Iris pigment epithelial cell (primary cell): ENCODE measurements around the gene CXCL10.
"Not testable (repeated sequence)": the region's sequence is repeated elsewhere in the genome, so short reads cannot be mapped to it uniquely, and the experiment has no call there.

Source experiments
- DNase-seq: peaks from one replicate; pipeline ENCODE4 v3.0.0-alpha.2; 2011; ENCODE audit warnings: low read depth

The CXCL10 gene

DNA sequence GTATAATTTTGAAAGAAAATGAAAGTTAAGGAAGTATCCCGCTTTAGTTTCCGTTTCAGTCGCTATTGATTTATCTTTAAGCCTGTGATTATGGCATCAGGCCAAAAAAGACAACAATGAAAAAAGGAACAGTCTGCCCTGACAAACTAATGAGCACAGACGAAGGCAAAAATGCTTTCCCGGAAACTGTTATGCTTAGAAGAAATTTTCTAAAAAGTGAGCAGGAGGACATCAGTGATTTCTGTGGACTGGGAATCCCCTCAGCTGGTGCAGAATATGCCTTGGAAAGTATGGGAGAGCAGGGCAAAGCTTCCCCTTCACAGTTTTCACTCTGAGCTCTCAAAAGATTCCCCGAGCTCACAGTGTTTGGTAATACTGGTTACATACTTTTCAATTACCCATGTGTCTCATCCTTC, 5.1 kb upstream of the CXCL10 start:
- DNase-seq = peak; percentile 16

DNA sequence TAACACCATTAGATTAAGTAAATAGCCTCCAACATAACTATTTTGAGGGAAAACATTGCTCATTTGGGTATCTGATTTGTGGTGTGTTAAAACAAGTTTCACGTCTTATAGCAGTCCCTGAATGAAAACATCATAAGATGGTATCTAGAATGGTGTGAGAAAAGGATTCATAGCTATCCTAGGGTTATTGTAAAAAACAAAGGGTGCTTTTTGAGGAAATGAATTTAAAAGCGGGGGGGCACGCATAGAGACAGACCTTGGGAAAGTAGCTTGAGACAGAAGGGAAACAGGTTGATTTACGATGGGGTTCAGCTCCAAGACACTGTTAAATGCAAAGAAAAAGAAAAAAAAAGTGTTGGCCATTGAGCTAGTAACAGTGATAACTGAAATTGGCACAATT, 768 bp upstream of the CXCL10 start:
- no peak for DNase-seq

DNA sequence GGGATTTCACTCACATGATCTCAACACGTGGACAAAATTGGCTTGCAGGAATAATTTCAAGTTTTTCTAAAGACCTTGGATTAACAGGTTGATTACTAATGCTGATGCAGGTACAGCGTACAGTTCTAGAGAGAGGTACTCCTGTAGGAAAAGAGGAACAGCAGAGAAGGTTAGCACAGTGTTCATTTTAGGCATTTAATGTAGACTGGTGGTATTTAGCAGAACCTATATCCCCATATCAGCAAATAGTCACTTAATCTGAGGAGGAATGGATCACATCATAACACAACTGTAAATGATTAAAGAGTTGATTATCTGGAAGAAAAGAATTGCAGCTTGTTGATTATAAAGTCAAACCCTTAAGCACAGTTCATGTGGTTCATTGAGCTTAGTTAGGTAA, 620 bp downstream of the CXCL10 start:
- no peak for DNase-seq

DNA sequence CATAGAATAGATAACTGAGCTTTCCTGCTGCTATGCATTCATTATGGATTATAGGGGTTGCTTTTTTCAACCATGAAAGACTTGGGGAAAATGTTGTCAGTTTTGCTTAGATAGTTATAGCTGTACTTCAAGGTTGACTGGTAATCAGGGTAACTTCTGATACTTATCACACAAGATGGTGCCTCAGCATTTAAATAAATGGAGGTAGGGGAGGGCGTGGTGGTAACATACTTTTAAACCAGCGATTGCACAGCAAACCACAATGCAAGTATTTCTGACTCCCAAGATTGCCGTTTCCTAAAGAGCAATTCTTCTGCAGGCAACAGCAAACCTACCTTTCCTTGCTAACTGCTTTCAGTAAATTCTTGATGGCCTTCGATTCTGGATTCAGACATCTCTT, 1.3 kb downstream of the CXCL10 start:
- DNase-seq = no peak

DNA sequence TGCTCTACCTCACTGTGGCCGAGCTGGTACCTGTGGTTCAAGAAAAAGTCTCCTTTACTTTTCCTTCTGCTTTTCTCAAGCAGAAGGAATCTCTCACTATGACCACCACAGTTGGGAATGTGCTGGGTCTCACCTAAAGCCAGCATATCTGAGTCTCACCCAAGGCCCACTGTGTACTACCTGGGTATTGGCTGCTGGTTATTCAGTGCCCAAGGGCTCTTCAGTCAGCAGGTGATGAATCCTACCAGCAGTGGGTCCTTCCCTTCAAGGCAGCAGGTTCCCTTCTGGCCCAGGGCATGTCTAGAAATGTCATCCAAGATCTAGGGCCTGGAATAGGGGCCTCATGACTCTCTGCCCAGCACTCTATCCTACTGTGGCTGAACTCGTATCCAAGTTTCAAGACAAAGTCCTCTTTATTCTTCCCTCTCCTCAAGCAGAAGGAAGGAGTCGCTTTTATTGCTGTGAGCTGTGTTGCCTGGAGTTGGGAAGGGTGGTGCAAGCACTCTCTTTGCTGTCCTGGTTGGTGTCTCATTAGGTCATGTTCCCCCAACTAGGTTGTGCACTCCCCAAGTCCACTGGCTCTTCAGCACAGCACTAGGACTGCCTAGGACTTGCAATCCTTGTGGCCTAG, 6.1 kb downstream of the CXCL10 start:
- no peak for DNase-seq

DNA sequence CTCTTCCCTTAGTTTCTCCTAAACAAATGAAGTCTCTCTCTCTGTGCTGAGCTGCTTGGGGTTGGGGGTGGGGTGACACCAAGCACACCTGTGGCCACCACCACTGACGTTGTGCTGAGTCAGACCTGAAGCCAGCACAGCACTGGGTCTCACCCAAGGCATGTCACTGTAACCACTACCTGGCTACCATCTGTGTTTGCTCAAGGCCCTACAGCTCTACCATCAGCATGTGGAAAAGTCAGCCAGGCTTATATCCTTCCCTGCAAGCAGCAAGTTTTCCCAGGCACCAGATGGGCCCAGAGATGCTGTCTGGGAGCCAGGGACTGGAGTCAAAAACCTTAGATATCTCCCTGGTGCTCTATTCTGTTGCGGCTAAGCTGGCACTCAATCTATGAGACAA, 6.9 kb downstream of the CXCL10 start:
- no peak for DNase-seq

DNA sequence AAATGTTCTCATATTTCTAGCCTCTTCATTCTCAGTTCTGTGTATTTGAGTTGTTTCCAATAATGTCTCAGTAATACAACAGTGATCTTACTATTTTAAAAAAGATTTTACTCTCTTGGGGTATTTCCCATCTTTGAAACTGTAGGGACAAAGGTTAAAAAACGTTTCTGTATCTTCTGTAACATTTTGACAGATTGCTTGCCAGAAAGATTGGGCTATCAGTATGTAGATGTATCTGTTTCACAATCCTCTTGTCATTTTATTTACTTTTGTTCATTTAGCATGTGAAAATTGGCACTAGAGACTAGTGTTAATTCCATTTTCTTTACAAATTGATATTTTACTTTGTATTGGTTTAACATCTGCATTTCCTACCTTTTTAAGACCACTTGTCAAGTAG, 9.8 kb downstream of the CXCL10 start:
- no peak for DNase-seq

DNA sequence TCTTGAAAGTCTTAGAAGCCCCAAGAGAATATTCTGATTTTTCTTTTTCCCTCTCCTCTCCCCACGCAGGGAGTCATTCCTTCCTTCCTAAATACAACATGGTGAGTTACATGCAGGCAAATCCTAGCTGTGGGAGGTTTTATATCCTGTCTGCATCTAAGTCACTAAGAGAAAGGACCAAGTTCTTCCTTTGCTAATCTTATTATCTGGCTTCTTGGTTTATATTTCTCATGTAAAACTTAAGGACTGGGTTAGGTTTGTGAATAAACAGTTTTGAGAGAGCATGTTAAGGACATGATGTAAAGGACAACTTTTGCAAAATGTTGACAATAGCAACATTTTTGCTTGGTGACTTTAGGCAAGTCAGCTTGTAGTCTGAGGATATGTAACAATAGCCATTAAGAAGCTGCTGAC, 10.9 kb downstream of the CXCL10 start:
- DNase-seq = peak; percentile 20

DNA sequence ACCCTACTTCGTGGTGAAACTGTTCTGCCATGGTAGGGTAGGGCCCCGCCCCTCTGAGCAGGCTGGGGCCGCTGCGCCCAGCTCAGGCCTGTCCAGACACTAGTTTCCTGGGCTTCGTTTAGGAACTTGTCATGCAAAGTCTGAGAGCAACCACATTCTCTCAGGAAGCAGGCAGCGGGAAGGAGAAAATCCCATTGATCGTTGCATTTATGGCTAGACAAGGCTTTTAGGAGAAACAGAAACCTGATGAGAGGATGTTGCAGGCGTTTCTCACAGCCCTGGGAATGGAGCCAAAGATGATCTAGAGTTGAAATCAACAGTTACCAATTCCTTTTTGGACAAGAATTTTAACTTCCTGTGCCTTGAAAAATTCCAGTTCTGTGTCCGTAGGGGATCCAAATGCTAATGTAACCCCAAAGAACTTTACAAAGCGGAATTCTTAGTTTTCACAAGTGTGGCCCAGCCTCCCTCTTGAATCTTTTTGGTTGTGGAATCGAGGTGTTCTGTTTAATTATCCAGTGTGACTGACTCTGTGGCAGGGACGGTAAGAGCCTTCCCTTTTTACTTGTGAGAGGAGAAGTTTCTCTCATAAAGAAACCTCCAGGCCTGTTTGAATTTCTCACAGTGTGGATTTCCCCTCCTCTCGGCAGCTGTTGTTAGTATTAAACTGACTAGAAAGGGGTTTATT, 11.5 kb downstream of the CXCL10 start:
- DNase-seq = peak; percentile 77

DNA sequence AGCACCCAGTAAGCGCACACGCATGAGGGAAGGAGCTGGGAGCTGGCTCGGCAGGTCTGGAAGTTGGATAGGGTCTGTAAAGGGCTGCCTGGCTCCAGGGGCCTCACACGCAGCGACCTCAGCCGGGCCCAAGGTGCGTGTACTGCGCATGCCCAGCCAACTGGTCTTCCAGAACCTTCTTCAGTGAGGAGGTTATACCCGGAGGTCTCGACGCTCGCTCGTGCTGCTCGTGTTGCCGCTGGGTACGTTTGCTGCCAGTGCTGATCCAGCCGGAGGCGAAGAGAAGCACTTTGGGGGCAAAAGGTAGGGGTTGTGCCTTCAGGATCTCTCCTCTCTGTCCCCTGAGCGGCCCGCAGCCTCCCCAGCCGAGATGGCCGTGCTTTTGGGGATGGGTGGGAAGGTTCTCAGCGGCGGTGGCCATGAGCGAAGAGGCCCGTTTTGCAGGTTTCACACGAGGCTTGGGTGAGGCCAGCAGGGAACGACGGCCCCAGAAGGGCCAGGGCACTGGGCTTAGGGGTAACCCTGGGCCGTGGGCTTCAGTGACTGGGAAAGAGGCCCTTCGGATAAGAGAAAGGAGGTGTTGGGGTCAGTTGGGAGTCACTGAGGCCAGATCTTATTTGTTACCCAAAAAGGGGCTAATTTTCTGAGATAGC, 12.2 kb downstream of the CXCL10 start:
- no peak for DNase-seq

DNA sequence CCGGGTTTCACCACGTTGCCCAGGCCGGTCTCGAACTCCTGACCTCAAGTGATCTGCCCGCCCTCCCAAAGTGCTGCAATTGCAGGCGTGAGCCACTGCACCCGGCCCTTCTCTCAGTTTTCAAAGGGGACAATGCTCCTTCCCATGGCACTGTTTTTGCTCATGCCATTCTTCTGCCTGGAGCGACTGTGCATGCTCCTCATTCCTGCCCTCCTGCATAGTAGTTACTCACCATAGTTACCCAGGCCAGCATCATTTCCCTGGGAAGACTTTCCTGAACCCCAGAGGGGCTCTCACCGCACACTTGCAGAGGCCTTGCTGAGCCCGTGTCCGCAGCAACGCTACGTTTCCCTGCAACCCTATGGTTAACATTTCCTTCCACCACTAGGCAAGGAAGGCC, 12.7 kb downstream of the CXCL10 start:
- no peak for DNase-seq

DNA sequence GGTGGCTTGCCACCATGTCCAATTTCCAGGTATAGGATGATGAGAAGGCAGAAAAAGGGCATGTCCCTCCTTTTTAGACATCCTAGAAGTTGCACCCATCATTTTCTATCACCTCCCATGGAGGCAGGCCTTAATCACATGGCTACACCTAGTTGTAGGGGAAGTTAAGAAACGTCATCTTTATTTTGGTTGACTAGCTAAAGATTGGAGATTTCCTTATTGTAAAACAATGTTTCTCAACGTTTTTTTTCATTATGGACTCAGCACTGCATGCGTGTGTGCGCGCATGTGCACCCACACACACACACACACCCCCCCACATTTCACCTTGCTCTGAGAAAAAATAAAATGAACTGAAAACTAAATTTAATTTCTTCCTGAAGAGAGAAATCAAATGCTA, 14.0 kb downstream of the CXCL10 start:
- DNase-seq = no peak

DNA sequence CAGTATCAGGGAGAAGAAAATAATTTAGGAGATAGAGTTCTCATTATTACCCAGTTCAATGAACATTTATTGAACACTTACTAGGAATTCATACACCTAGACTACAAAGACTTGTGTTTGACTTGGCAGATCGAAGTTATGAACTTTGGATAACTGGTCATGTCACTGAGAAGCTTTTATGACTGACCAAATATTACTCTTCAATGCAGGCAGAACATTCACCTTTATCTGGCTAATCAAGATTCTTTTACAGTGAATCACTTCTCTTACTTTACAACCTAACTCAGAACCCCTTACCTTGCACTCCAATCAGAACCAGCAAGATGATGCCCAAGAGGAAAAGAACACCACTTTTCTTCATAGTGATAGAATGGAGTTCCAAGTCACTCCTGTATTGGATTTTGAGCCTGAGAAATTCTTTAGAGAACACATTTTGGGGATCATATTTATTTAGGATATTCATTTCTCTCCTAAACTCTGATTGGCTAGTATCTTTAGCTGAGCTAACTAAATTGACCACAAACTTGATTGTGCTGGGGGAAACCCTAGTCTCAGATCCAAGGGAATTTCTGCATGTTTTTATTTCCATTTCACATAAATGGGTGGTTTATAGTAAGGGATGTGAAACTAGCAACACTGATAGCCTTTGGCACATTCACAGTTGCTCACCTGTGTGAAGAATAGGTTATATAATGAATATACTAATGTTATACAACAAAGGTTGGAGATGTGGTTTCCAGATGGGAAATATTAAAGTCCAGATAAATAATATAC, 16.0 kb downstream of the CXCL10 start, which contains the start of gene CXCL9:
Gene CXCL9 (minus strand): TSS at position 421 of the 774 bp plus-strand sequence. CDS start 60 bp downstream, at position 361.
- no peak for DNase-seq

DNA sequence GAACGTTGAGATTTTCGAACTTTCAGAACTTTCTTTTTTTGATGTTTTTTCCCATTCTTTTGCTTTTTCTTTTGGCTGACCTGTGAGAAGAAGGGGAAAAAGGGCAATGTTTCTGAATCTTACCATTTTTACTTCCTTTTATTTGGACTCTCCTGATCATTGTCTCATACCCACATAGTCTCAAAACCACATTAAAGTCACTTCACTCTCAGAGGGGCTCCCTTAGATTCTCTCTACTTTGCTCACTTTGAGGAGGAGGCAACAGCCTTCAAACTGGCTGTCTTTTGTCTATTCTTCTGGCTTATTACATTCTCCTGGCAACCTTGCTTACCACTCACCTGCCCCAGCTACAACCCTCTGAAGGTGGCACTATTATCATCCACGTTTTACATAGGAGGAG, 19.7 kb downstream of the CXCL10 start:
- no peak for DNase-seq

DNA sequence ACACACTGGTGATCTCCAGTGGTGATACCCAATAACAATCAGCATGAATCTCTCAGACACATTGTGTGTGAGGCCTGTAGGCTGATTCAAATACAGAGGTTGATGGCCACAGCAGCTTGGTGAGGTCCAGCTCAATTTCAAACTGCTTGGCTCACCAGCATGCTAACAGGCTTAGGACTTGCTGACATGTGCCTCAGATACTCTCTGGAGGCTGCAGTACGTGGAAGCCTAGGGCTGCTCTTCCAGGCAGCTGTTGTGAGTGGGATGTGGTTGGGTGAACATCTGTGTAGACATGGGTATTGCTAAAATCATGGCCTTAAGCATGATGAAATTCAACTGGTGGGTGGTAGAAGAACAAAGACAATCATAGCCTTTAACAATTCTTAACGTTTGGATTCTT, 20.3 kb downstream of the CXCL10 start:
- DNase-seq = no peak

DNA sequence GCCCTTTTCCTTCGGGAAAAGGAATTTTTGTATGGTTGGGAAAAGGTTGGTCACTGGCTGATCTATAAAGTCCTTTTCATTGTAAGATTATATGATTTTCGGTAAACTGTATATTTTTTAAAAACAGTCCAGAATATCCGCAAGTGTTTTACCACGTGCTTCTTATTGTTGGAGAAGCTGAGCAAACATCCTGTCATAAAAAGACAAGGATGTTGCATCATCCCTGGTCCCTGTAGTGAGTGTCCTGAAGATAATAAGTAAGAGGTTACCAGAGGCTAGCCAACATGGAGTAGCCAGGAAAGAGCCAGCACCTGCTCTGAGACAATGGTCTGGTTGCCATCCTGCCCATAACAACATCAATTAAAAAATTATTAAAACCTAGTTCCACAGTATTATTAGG, 21.1 kb downstream of the CXCL10 start:
- DNase-seq = peak; percentile 36

DNA sequence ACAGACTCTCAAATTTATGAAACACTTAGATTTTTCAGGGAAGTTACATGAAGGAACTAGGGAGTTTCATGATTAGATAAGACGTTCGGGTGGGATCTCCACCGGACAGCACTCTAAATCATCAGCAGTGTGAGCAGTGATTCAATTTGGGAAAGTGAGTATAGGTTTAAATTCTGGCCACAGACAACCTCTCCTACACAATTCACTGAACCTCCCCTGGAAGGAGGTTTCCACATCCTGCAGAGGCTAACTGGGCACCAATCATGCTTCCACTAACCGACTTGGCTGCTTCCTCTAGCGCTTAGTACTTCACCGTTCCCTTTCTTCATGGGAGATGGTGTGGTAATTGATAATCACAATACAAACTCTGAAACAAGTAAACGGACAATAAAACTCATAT, 21.6 kb downstream of the CXCL10 start:
- no peak for DNase-seq

DNA sequence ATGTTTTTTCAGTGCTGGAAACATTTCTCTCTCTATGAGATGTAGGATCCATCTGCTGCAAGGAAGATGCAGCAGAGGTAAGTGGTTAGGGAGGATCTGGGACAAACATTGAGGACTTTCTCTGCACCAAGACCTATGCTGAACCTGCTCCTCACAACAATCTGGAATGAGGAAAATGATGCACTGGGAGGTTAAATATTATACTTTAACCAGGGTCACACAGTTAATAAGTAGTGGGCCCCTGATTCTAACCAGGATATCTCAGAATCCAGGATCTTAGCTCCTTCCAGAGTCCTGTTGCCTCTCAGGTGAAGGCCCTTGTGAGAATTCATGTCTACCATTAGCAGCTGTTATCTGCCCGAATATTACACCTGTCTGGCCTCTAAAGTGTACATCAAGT, 23.0 kb downstream of the CXCL10 start:
- DNase-seq = no peak

DNA sequence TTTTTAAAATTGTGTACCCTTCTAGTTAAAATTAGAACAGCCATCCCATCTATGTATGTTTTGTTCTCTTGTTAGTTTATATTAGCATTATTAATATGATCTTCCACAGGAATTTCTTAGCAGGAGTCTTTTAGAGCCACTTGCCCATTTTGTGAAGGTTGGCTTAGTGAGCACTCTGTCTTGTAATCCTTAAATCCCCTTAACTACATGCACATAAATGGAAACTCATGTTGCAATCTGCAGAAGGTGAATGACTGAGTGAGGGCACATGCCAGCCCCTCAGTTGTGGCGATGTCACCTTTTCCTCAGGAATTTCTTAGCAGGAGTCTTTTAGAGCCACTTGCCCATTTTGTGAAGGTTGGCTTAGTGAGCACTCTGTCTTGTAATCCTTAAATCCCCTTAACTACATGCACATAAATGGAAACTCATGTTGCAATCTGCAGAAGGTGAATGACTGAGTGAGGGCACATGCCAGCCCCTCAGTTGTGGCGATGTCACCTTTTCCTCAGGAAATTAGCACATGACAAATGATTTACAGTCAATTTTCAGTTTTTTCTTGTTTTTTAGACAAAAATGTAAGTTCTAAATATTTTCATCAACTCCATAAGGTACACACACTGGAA, 24.7 kb downstream of the CXCL10 start:
- not testable (repeated sequence) for DNase-seq

DNA sequence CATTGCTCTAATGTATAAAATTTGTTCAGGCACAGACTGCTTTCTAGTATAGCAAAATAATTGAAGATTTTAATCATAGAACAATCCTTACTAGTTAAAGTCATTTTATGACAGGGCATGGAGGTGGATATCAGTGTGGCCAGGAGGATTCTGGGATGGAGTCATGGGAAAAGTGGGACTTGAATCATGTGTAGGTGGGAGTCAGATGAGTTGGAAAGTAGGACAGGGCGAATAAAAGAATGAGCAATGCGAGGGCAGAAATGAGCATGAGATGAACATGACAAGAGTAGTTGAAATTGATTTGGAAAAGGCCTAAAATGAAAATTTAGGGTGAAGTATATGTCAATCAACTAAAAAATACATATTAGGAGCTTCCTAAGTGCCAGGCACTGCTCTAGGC, 25.4 kb downstream of the CXCL10 start:
- DNase-seq = no peak

DNA sequence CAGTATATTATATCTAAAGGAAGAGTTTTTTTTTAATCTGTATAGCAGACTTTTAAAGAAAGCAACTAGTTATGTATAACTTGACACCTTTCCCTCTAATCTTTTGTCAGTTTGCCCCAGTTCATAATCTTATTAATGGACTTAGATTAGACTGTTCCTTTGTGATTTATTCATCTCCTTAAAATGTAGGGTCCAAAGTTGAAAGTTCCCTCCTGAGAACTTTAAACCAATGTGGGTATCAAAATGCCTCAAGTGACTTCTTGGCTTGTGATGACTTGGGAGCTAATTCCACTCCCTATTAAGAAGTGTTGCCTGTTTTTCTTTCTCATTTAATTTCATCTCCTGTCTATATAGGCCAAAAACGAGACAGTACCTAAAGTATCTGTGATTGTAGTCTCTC, 26.2 kb downstream of the CXCL10 start:
- no peak for DNase-seq

DNA sequence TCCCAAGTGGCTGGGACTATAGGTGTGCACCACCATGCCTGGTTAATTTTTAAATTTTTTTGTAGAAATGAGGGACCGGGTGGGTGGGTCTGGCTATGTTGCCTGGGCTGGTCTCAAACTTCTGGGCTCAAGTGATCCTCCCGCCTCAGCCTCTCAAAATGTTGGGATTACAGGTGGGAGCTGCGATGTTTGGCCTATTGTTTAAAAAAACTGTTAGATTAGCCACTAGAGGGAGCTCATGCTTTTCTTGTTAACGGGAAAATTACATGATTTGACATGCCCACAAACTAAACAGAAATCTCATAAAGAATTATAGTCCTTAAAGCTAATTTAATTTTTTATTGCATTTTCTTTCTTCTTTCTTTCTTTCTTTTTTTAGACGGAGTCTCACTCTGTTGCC, 27.6 kb downstream of the CXCL10 start:
- DNase-seq = peak; percentile 49
